Raji (cell line): ENCODE measurements around the gene ABCC10.

ENCODE experiments used
- POLR2A ChIP-seq: IDR thresholded peaks from 2 replicates; pipeline ENCODE4 v1.6.1; 2011; ENCODE audit warnings: low read depth, low read length, control low read depth; ENCODE audit not compliant: insufficient read depth

The ABCC10 gene

DNA sequence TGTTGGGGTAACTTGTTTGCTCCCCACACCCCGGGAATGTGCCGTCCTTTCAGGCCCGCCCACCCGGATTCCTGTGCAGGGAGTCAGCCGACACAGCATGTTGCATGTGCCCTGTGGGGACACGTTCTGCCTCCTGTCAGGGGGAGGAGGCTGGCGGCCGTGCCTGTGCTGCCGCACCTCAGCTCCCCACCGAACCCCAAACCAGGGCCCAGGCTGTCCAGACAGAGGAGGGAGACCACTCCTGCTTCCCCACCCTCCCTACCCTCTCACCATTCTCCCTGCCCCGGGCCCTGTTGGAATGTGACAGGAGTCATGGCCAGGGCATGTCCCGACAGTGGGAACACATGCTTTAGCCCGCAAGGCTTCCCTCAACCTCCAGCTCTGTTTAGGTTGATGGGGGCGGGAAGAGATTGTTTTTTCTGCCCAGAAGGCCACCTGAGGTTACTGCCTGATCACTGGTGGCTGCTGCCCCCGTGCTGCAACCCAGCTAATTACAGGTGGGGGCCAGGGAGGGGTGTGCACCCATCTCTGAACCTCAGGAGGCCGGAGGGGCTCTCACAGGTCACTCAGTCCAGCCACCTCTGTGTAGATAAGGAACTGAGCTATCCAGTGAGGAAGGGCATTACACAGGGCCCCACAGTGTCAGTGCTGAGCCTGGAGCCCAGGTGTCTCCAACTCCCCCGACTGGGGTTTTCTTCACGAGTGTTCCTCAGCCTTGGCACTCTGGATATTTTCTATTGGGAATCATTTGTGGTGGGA, 69.2 kb downstream of the ABCC10 start:
- no peak for TF ChIP-seq POLR2A

DNA sequence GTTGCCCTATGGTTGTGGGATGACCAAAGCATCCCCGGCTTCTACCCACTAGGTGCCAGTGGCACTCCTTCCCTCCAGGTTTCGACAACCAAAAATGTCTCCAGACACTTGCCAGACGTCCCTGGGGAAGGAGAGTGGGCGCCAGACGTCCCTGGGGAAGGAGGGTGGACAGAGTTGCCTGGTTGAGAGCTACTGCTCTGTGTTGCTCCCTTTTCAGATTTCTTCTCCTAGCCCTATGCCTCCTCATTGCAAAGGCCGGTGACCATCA, 69.7 kb downstream of the ABCC10 start:
- no peak for TF ChIP-seq POLR2A

DNA sequence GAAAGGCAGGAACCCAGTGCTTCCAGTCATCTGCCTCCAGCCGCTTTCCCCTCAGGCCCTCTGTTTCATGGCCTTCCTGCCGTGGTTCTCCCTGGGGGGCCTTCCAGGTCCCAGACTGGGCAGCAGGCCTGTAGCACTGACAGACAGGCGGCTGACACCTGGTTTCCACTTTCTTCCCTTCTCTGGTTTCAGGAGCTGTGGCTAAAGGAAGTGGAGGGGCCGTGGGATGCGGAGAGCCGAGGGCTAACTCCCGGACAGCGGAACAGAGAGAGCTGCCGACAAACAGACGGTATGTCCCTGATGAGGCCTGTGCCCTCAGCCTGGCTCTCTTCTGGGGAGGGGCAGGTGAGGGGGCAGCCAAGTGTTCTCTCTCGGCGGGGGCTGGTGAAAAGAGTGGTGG, 70.3 kb downstream of the ABCC10 start:
- TF ChIP-seq POLR2A, result no peak

DNA sequence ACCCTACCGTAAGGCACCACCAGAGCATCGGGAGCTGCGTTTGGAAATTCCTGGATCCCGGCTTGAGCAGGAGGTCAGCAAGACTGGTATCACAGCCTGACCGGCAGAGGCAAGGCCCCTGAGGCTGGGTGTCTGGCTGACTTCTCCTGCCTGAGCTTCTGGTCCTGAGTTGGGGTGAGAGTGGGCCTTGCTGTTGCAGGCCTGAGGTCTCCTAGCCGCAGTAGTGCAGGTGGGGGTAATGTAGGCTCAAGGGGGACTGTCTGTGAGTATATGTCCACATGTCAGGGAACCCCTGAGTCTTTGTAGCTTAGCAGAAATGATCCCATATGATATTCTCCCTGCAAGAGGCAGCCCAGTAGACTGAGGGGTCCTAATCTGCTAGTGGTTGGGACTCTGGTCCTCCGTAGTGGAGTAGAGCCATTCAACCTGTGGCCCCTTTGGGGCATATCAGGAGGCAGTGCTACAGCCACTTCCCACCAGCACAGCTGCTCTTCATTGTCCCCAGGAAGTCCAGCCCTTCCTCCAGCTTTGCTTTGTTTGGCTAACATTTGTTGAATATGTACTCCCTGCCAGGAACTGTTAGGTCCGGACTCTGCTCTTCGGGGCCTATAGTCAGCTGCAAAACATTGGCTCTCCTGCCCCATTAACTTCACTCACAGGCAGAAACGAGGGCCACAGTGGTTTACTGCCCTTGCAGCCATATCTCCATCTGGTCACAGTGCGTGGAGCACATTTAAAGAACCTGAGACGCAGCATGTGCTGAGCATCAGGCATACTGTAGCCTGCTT, 71.9 kb downstream of the ABCC10 start:
- TF ChIP-seq POLR2A, result no peak
